Esophagus muscularis mucosa (tissue), 3 donors: Measurements from ENCODE around the gene CRACDL.

ENCODE experiments used
- CTCF ChIP-seq, 3 experiments: fragments of 200-600 bp in 2 of 3; fragments of 450-650 bp in 1 of 3; sonication (generic) in 2 of 3; IDR thresholded peaks; one replicate each; pipeline ENCODE4 v1.5.1; 2017 to 2019; ENCODE audit warnings: antibody characterized with exemption in 3 of 3, mild to moderate bottlenecking in 2 of 3, moderate library complexity in 1 of 3
- EP300 ChIP-seq: sonication (generic); formaldehyde crosslinking; IDR thresholded peaks from one replicate; pipeline ENCODE4 v1.6.1; 2017; ENCODE audit warnings: antibody characterized with exemption

DNA sequence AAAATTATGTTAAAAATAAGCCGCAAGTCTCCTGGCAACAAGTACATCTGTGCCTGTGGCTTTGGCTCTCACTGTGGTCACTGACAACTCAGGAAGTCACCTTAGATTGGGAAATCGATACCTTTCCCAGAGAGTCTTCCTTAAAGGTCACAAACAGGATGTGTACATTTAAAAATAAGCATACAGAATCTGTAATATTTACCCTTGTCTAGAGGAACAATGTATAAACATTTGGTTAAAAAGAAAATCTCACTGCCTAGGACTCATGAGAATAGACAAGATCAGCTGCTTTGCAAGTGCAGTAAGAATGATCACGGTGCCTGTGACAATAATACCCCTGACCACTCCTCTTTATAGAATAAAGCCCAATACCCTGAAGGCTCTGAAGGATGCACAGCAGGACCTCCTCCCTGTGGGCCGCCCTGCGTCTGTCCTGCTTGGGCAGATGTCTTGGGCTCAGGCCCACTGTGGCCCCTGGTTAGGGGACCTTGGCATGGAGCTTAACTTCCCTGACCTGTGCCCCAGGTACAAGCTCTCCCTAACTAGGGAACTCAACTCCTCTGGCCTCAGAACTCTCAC, 107.1 kb downstream of the CRACDL start:
- TF ChIP-seq EP300 (no peak), CTCF (IDR thresholded peaks at IDR 0.05) (no peak)
